ENCODE measurements around the gene TMEM187. TPM values are rescaled to one million over a fixed set of nuclear protein-coding genes. Genes with fewer than 3 reads are reported as not detected.

Gene TMEM187
- polyA plus RNA-seq, 2 of the 4 experiments (the other 2 are of a cell fraction) = 7.8 to 10.6 TPM

- ChIA-PET POLR2A (interaction anchor here (1.0 to 1.7 kb wide), 5 partner anchors 10 to 75 kb away, joined by 3 to 6 read pairs (median 4); partner anchors contain the start of gene NAA10), CTCF (interaction anchor here (1.3 to 2.0 kb wide), 6 partner anchors 8 to 26 kb away, joined by 3 to 8 read pairs (median 5); no protein-coding TSS in a partner anchor)
- 2% methylated on average over 16 of the region's 96 CpGs for whole genome bisulfite sequencing (ENCODE audit: missing lambda C conversion rate)
- Histone ChIP-seq H3K4me3 (peak within 1 kb of the TSS; percentile 100), H3K9me3 (no peaks in the 10 kb centered on the region), H3K4me2 (peak within 1 kb of the TSS; percentile 99), H3K4me1 (peaks cover 35% of the 10 kb centered on the region), H3K27ac (peak within 1 kb of the TSS; percentile 99 to 100)
- no peak for TF ChIP-seq ESRRA (IDR thresholded peaks at IDR 0.05; ENCODE audit: borderline replicate concordance, low read length)
- no peak for TF ChIP-seq FOSL2 (IDR thresholded peaks at IDR 0.05)
- TF ChIP-seq FOSL2 (CRISPR knock-in tag; IDR thresholded peaks at IDR 0.05) = peak; percentile 80
- TF ChIP-seq RNF2 (IDR thresholded peaks at IDR 0.05; ENCODE audit: borderline replicate concordance, low read depth) = no peak
- peak; percentile 65 for TF ChIP-seq MYC (IDR thresholded peaks at IDR 0.05; ENCODE audit: borderline replicate concordance, low read length)
- TF ChIP-seq CBX8 (IDR thresholded peaks at IDR 0.05) = no peak
- TF ChIP-seq RAD21 (conservative IDR thresholded peaks at IDR 0.05 in 1 of 2, IDR thresholded peaks at IDR 0.05 in 1 of 2) = no peak
- peak; percentile 60 for TF ChIP-seq MAX (IDR thresholded peaks at IDR 0.05)
- no peak for TF ChIP-seq CHD4 (IDR thresholded peaks at IDR 0.05; ENCODE audit: borderline replicate concordance)
- peak; percentile 59; the same call in 1 of the 2 replicates for TF ChIP-seq PHF8 (IDR thresholded peaks at IDR 0.05; ENCODE audit: borderline replicate concordance, low read depth)
- TF ChIP-seq CBX2 (IDR thresholded peaks at IDR 0.05; ENCODE audit: borderline replicate concordance, low read depth) = no peak
- no peak for TF ChIP-seq FOXS1 (CRISPR knock-in tag; IDR thresholded peaks at IDR 0.05)
- peak; percentile 47 for TF ChIP-seq POLR2A (IDR thresholded peaks at IDR 0.05; ENCODE audit: low read length)
- no peak for TF ChIP-seq NFE2L2 (conservative IDR thresholded peaks at IDR 0.05; ENCODE audit: low read length)
- peak; percentile 70 for TF ChIP-seq TFCP2L1 (CRISPR knock-in tag; IDR thresholded peaks at IDR 0.05)
- no peak for TF ChIP-seq TP53 (CRISPR knock-in tag; IDR thresholded peaks at IDR 0.05)
- TF ChIP-seq NR3C1 (IDR thresholded peaks at IDR 0.05) = no peak
- peak in 1 of 2 experiments; percentile 73; a peak in 4 of 5 replicates for TF ChIP-seq JUN (IDR thresholded peaks at IDR 0.05)
- ATAC-seq (peak; percentile 58 to 71), FAIRE-seq (peak; percentile 88), DNase-seq (ENCODE audit: low read depth in 1 of 2, low spot score in 1 of 2) (peak; percentile 66 to 94)
Measured at GRCh38 chrX:153971450-153972367, 845 bp upstream of the TMEM187 start, which contains the start of gene HCFC1. Gene HCFC1 (minus strand): TSS chrX:153971818. CDS start chrX:153970840, 978 bp downstream.

- peak; percentile 97 for FAIRE-seq
- no peak for DNase-seq (ENCODE audit: low read depth in 1 of 2, low spot score in 1 of 2)
- ATAC-seq = no peak
- CTCF ChIA-PET = interaction anchor here (1.0 to 1.4 kb wide), 3 partner anchors 10 to 45 kb away, joined by 3 read pairs; no protein-coding TSS in a partner anchor
- no peak for TF ChIP-seq MAFK (IDR thresholded peaks at IDR 0.05; ENCODE audit: partially characterized antibody)
- 0 out of 2 replicates have a peak, but pooled peaks have one; percentile 2 for TF ChIP-seq HOXB5 (CRISPR knock-in tag; IDR thresholded peaks at IDR 0.05)
- Histone ChIP-seq H3K27ac (peak overlapping the region; percentile 99 to 100), H3K9me3 (no peaks in the 10 kb centered on the region), H3K4me1 (peaks cover 28% of the 10 kb centered on the region), H3K4me3 (peak overlapping the region; percentile 100), H3K4me2 (peak overlapping the region; percentile 81)
- POLR2A ChIA-PET = no interaction called here
- WGBS (ENCODE audit: missing lambda C conversion rate) = 49% methylated on average over 17 of the region's 20 CpGs
Measured at GRCh38 chrX:153973127-153974002, 811 bp downstream of the TMEM187 start.

All from A549 (cell line).